Activated naive CD8-positive, alpha-beta T cell treated with anti-CD3 and anti-CD28 coated beads, Interleukin-2, amount 10 ng/mL, durations not matched to agents 7 days and 5 days (primary cell): ENCODE measurements around the gene COL13A1. TPM values are rescaled to one million over a fixed set of nuclear protein-coding genes. Genes with fewer than 3 reads are reported as not detected.

Source experiments
- ATAC-seq: fragments of 150-1000 bp; cut with Tn5 transposase; one replicate; pipeline ENCODE4 v1.10.0; 2021; ENCODE audit warnings: low read depth, moderate library complexity
- POLR2A ChIA-PET: fragments of 350-600 bp; sonication (Branson Sonifier 250); formaldehyde crosslinking; loops from one replicate; lab custom pipeline; 2021; ENCODE audit warnings: antibody characterized with exemption; lab: Charles Lee
- DNase-seq: peaks from one replicate; pipeline ENCODE4 v3.0.0; 2021
- H3K27ac Mint-ChIP-seq: one replicate; pipeline ENCODE4 v1.8.0; 2022; ENCODE audit warnings: mild to moderate bottlenecking, mixed read lengths
- H3K27me3 Mint-ChIP-seq: one replicate; pipeline ENCODE4 v1.8.0; 2022; ENCODE audit warnings: mild to moderate bottlenecking, moderate library complexity, mixed read lengths
- H3K36me3 Mint-ChIP-seq: one replicate; pipeline ENCODE4 v1.8.0; 2021; ENCODE audit warnings: mild to moderate bottlenecking, mixed read lengths
- H3K4me1 Mint-ChIP-seq: one replicate; pipeline ENCODE4 v1.8.0; 2021; ENCODE audit warnings: mixed read lengths
- H3K4me3 Mint-ChIP-seq: one replicate; pipeline ENCODE4 v1.8.0; 2022; ENCODE audit warnings: mild to moderate bottlenecking, moderate library complexity, mixed read lengths
- H3K9me3 Mint-ChIP-seq: one replicate; pipeline ENCODE4 v1.8.0; 2021; ENCODE audit warnings: mixed read lengths
- total RNA-seq, 2 experiments: library from RNA; stranded (reverse); gene quantifications; one replicate each; pipeline ENCODE4 v1.2.3, GENCODE V29; 2021

Gene COL13A1
- total RNA-seq, 2 experiments from 2014 or later = not detected

- Mint-ChIP-seq H3K4me1 (peaks cover 1% of the 10 kb centered on the region), H3K27me3 (peaks cover 8% of the 10 kb centered on the region), H3K27ac (no peak overlapping the region), H3K36me3 (no peaks in the 10 kb centered on the region), H3K9me3 (no peaks in the 10 kb centered on the region), H3K4me3 (no peak overlapping the region)
- DNase-seq (no peak), ATAC-seq (no peak)
- POLR2A ChIA-PET = no interaction called here
These were observed 35.0 kb downstream of the COL13A1 start for GRCh38 chr10:69836731-69837030.

GRCh38 chr10:69837261-69837660 lies 35.6 kb downstream of the COL13A1 start:
- H3K9me3 Mint-ChIP-seq = no peaks in the 10 kb centered on the region
- DNase-seq = no peak
- ATAC-seq = no peak
- peaks cover 1% of the 10 kb centered on the region for H3K4me1 Mint-ChIP-seq
- no peaks in the 10 kb centered on the region for H3K36me3 Mint-ChIP-seq
- H3K4me3 Mint-ChIP-seq = no peak overlapping the region
- peaks cover 7% of the 10 kb centered on the region for H3K27me3 Mint-ChIP-seq
- POLR2A ChIA-PET = no interaction called here
- no peak overlapping the region for H3K27ac Mint-ChIP-seq

DNA sequence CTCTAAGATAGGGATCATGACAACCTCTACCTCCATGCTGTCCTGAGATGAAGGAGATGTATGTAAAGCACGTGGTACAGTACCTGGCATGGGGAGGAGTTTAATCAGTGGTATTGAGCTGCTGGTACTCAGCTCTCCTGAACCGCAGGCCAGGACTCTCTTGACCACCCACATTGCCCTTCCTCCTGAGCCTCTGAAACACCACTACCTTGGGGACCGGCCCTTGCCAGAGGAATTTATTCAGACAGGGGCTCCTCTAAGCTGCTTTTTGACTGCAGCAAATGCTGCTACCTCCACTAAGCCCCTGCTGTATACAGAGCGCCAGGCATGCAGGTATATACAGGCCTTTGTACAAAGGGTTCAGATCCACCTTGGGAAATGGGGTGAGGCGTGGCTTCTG lies 36.7 kb downstream of the COL13A1 start:
- Mint-ChIP-seq H3K36me3 (no peaks in the 10 kb centered on the region), H3K9me3 (no peaks in the 10 kb centered on the region), H3K27ac (no peak overlapping the region), H3K4me3 (no peak overlapping the region), H3K27me3 (peaks cover 5% of the 10 kb centered on the region), H3K4me1 (peaks cover 1% of the 10 kb centered on the region)
- ATAC-seq (no peak), DNase-seq (no peak)
- POLR2A ChIA-PET = no interaction called here

- Mint-ChIP-seq H3K4me1 (no peaks in the 10 kb centered on the region), H3K27me3 (peaks cover 5% of the 10 kb centered on the region), H3K36me3 (no peaks in the 10 kb centered on the region), H3K9me3 (no peaks in the 10 kb centered on the region), H3K27ac (no peak overlapping the region), H3K4me3 (no peak overlapping the region)
- POLR2A ChIA-PET = no interaction called here
- DNase-seq (no peak), ATAC-seq (no peak)
These were observed 37.1 kb downstream of the COL13A1 start for GRCh38 chr10:69838853-69839252.

DNA sequence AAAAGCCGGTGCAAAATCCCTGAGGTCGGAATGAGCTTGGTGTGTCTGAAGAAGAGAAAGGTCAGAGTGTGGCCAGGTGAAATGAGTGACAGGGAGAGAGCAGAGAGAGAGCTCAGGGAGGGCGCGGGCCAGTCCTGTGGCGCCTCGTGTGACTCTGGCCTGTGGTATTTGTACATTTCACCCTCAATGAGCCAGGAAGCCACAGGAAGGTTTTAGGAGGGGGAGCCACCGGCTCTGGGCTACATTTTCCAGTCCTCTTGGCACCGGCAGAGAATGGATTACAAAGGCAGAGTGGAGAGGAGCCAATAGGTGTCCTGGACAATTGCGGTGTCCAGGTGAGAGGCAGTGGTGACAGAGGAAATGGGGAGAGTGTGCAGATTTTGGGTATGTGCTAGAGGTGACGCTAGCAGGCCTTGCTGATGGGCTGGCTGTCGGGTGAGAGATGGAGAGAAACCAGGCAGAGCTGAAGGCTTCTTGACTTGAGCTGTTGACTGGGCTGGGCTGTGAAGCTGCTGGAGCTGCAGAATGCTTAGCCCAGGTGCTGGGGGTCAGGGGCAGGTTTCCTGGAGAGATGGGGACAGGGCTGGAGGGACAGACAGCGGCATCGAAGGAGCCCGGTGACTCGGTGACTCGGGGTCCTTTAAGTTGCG lies 38.1 kb downstream of the COL13A1 start:
- no peak overlapping the region for H3K27ac Mint-ChIP-seq
- H3K27me3 Mint-ChIP-seq = peaks cover 7% of the 10 kb centered on the region
- no peaks in the 10 kb centered on the region for H3K9me3 Mint-ChIP-seq
- H3K36me3 Mint-ChIP-seq = no peaks in the 10 kb centered on the region
- H3K4me3 Mint-ChIP-seq = no peak overlapping the region
- ATAC-seq (no peak), DNase-seq (no peak)
- POLR2A ChIA-PET = no interaction called here
- no peaks in the 10 kb centered on the region for H3K4me1 Mint-ChIP-seq

DNA sequence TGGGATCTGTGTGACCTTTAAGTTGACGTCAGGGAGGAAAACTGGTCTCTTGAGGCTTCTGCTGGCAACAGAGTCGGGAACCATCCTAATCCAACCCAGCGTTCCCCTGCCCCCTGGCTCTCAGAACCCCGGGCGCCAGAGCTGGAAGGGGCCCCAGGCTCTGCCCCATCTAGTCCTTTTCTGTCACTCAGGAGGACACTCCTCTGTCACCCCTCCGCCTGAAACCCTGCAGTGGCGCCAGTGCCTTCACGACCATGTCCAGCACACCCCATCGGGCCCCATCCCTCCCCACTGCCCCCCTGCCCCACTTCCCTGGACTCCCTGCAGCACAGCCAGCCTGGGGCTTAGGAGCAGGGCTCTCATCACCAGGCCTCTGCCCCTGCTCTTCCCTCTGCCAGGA lies 39.1 kb downstream of the COL13A1 start:
- H3K27me3 Mint-ChIP-seq = peaks cover 15% of the 10 kb centered on the region
- no peaks in the 10 kb centered on the region for H3K4me1 Mint-ChIP-seq
- no peak overlapping the region for H3K4me3 Mint-ChIP-seq
- no peak overlapping the region for H3K27ac Mint-ChIP-seq
- POLR2A ChIA-PET = no interaction called here
- DNase-seq = no peak
- no peaks in the 10 kb centered on the region for H3K36me3 Mint-ChIP-seq
- ATAC-seq = no peak
- H3K9me3 Mint-ChIP-seq = no peaks in the 10 kb centered on the region

GRCh38 chr10:69842020-69842419 lies 40.3 kb downstream of the COL13A1 start:
- ATAC-seq = no peak
- DNase-seq = no peak
- Mint-ChIP-seq H3K9me3 (no peaks in the 10 kb centered on the region), H3K36me3 (no peaks in the 10 kb centered on the region), H3K4me1 (no peaks in the 10 kb centered on the region), H3K27me3 (peaks cover 24% of the 10 kb centered on the region), H3K4me3 (no peak overlapping the region), H3K27ac (no peak overlapping the region)
- POLR2A ChIA-PET = no interaction called here

DNA sequence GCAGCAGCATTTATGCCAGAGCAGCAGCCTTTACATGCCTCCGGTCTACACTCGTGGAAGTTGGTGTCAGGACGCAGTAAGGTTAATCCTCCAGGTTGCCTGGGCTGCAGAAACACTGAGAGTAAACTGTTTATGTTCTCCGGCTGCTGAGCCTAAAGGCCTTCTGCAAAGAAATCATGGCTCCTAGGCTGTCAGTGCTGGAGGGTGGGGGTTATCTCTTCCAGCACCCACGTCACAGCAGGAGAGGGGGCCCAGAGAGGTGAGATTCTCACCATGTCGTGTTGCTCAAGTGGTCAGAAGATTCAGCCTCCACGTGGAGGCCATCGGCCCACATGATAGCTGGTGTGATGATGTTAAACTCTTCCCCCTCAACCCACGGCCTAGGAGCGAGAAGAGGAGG lies 41.2 kb downstream of the COL13A1 start:
- POLR2A ChIA-PET = no interaction called here
- Mint-ChIP-seq H3K9me3 (no peaks in the 10 kb centered on the region), H3K4me3 (no peak overlapping the region), H3K36me3 (no peaks in the 10 kb centered on the region), H3K27ac (no peak overlapping the region), H3K4me1 (no peaks in the 10 kb centered on the region), H3K27me3 (peaks cover 29% of the 10 kb centered on the region)
- DNase-seq = no peak
- ATAC-seq = no peak

DNA sequence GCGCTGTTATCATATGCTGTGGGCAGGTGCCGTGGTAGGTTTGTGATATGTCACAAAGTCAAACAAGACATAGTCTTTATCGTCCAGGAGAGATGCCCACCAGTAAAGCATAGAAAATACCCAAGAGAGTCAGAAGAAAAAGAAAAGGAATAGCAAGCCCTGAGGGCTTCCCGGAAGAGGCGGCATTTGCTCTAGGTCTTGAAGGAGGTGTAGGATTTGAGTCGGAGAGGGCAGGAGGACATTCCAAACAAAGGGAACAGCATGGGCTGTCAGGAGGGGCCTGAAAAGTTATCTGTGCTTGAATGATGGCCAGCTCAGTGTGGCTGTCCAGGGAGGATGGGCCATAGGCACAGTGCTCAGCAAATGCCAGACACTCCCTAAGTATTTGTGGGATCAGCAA lies 42.2 kb downstream of the COL13A1 start:
- POLR2A ChIA-PET = no interaction called here
- ATAC-seq = no peak
- Mint-ChIP-seq H3K36me3 (no peaks in the 10 kb centered on the region), H3K4me1 (no peaks in the 10 kb centered on the region), H3K4me3 (no peak overlapping the region), H3K27ac (no peak overlapping the region), H3K9me3 (no peaks in the 10 kb centered on the region), H3K27me3 (peaks cover 32% of the 10 kb centered on the region)
- no peak for DNase-seq

DNA sequence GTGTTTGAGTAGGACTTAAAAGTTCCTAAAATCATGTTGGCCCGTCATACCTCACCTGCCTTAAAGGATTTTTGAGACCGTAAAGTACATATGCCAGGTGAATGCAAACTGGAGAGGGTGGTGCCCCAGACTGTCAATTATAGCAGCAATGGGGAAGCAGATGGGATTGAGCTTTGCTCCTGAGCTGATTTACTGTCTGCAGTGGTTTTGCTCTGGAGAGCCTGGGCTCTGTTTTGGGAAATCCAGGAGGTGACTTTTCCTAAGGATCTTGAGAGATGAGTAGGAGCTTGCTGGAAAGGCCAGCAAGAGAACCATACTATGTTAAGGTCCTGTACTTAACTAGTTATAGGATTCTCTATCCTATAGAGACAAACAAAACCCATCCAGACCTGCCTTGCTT lies 43.0 kb downstream of the COL13A1 start:
- Mint-ChIP-seq H3K4me3 (no peak overlapping the region), H3K27ac (no peak overlapping the region), H3K9me3 (no peaks in the 10 kb centered on the region), H3K27me3 (peaks cover 32% of the 10 kb centered on the region), H3K36me3 (no peaks in the 10 kb centered on the region), H3K4me1 (no peaks in the 10 kb centered on the region)
- ATAC-seq (no peak), DNase-seq (no peak)
- POLR2A ChIA-PET = no interaction called here

- H3K36me3 Mint-ChIP-seq = no peaks in the 10 kb centered on the region
- no peaks in the 10 kb centered on the region for H3K4me1 Mint-ChIP-seq
- no peaks in the 10 kb centered on the region for H3K9me3 Mint-ChIP-seq
- ATAC-seq = no peak
- DNase-seq = no peak
- no peak overlapping the region for H3K27ac Mint-ChIP-seq
- H3K27me3 Mint-ChIP-seq = peaks cover 32% of the 10 kb centered on the region
- H3K4me3 Mint-ChIP-seq = no peak overlapping the region
- POLR2A ChIA-PET = no interaction called here
These were observed 44.0 kb downstream of the COL13A1 start for GRCh38 chr10:69845574-69846292.

GRCh38 chr10:69846293-69846921 lies 44.7 kb downstream of the COL13A1 start:
- Mint-ChIP-seq H3K36me3 (no peaks in the 10 kb centered on the region), H3K4me1 (no peaks in the 10 kb centered on the region), H3K27me3 (peaks cover 31% of the 10 kb centered on the region), H3K4me3 (no peak overlapping the region), H3K9me3 (no peaks in the 10 kb centered on the region), H3K27ac (no peak overlapping the region)
- DNase-seq = no peak
- POLR2A ChIA-PET = no interaction called here
- ATAC-seq = no peak

DNA sequence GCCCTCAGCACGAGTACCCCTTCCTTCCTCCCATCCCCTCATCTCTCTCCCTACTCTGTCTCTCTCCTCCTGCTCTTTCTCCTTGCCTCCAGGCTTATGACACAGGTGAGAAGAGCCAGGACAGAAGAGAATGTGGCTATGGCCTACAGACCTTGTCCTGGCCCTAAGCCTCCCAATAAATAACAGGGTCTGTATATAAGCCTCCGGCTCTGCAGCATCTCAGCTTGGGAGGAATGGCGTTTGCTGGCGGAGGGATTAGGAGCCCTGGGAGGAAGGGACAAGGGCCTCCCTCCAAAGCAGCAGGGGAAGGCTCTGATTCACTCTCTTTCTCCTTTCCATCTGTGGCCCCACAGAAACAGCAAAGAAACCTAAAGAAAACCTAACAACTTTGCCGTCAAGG lies 45.8 kb downstream of the COL13A1 start:
- H3K36me3 Mint-ChIP-seq = no peaks in the 10 kb centered on the region
- ATAC-seq (no peak), DNase-seq (no peak)
- peaks cover 31% of the 10 kb centered on the region for H3K27me3 Mint-ChIP-seq
- H3K4me3 Mint-ChIP-seq = no peak overlapping the region
- POLR2A ChIA-PET = no interaction called here
- H3K4me1 Mint-ChIP-seq = no peaks in the 10 kb centered on the region
- no peaks in the 10 kb centered on the region for H3K9me3 Mint-ChIP-seq
- H3K27ac Mint-ChIP-seq = peak overlapping the region; percentile 19

- DNase-seq (no peak), ATAC-seq (no peak)
- Mint-ChIP-seq H3K4me1 (no peaks in the 10 kb centered on the region), H3K9me3 (no peaks in the 10 kb centered on the region), H3K36me3 (no peaks in the 10 kb centered on the region), H3K27ac (no peak overlapping the region), H3K27me3 (peaks cover 31% of the 10 kb centered on the region), H3K4me3 (no peak overlapping the region)
- POLR2A ChIA-PET = no interaction called here
These were observed 46.2 kb downstream of the COL13A1 start for GRCh38 chr10:69847883-69848282.
